Measurements from ENCODE around the gene PCLAF. TPM values are rescaled to one million over a fixed set of nuclear protein-coding genes. Genes with fewer than 3 reads are reported as not detected.

PCLAF gene
- total and polyA plus RNA-seq, 2 of the 4 experiments (the other 2 are of a cell fraction), result 12.9 to 60.5 TPM

DNA sequence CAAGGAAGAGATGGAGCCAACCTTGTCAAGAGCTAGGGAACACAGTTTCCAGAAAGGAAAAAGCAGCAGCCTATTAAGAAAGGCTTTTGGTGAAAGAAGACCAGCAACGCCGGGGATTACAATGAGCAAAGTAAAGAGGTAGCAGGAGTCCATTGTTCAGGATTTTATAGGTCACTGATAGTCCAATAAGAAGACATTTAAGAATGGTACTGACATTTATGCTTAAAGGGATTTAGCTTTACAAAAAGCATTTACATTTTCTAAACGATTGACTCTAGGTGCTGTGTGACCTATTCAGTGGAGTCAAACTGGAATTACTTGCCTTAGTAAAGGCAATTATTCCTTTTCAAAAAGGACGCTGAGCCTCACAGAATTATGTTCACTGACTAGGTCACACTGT, 66.0 kb downstream of the PCLAF start:
- TF ChIP-seq CEBPB (IDR thresholded peaks at IDR 0.05; ENCODE audit: low read depth, low read length) (no peak), MAFK (IDR thresholded peaks at IDR 0.05; ENCODE audit: low read depth, low read length) (no peak), RAD21 (IDR thresholded peaks at IDR 0.05; ENCODE audit: low read length) (no peak), MAZ (IDR thresholded peaks at IDR 0.05; ENCODE audit: borderline replicate concordance, low read depth, low read length) (no peak), RCOR1 (IDR thresholded peaks at IDR 0.05; ENCODE audit: insufficient replicate concordance, low read length) (no peak), CHD1 (IDR thresholded peaks at IDR 0.05; ENCODE audit: low read depth, low read length) (no peak), RFX5 (IDR thresholded peaks at IDR 0.05; ENCODE audit: low read depth, low read length) (no peak), POLR2A (IDR thresholded peaks at IDR 0.05; ENCODE audit: low read depth, low read length) (no peak), MXI1 (IDR thresholded peaks at IDR 0.05; ENCODE audit: borderline replicate concordance, low read depth, low read length) (no peak), SMC3 (IDR thresholded peaks at IDR 0.05; ENCODE audit: low read depth, low read length) (no peak), BHLHE40 (IDR thresholded peaks at IDR 0.05; ENCODE audit: low read depth, low read length) (no peak), NFE2L2 (IDR thresholded peaks at IDR 0.05; ENCODE audit: low read depth, low read length) (no peak), FOS (IDR thresholded peaks at IDR 0.05; ENCODE audit: low read depth, low read length) (no peak)
- TF ChIP-seq, protein P1, sequence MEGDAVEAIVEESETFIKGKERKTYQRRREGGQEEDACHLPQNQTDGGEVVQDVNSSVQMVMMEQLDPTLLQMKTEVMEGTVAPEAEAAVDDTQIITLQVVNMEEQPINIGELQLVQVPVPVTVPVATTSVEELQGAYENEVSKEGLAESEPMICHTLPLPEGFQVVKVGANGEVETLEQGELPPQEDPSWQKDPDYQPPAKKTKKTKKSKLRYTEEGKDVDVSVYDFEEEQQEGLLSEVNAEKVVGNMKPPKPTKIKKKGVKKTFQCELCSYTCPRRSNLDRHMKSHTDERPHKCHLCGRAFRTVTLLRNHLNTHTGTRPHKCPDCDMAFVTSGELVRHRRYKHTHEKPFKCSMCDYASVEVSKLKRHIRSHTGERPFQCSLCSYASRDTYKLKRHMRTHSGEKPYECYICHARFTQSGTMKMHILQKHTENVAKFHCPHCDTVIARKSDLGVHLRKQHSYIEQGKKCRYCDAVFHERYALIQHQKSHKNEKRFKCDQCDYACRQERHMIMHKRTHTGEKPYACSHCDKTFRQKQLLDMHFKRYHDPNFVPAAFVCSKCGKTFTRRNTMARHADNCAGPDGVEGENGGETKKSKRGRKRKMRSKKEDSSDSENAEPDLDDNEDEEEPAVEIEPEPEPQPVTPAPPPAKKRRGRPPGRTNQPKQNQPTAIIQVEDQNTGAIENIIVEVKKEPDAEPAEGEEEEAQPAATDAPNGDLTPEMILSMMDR (conservative IDR thresholded peaks at IDR 0.05; ENCODE audit: low read depth, low read length), result no peak
- TF ChIP-seq, protein P2, sequence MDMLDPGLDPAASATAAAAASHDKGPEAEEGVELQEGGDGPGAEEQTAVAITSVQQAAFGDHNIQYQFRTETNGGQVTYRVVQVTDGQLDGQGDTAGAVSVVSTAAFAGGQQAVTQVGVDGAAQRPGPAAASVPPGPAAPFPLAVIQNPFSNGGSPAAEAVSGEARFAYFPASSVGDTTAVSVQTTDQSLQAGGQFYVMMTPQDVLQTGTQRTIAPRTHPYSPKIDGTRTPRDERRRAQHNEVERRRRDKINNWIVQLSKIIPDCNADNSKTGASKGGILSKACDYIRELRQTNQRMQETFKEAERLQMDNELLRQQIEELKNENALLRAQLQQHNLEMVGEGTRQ (IDR thresholded peaks at IDR 0.05; ENCODE audit: low read depth, low read length), result no peak
- TF ChIP-seq, protein P3, sequence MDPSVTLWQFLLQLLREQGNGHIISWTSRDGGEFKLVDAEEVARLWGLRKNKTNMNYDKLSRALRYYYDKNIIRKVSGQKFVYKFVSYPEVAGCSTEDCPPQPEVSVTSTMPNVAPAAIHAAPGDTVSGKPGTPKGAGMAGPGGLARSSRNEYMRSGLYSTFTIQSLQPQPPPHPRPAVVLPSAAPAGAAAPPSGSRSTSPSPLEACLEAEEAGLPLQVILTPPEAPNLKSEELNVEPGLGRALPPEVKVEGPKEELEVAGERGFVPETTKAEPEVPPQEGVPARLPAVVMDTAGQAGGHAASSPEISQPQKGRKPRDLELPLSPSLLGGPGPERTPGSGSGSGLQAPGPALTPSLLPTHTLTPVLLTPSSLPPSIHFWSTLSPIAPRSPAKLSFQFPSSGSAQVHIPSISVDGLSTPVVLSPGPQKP (IDR thresholded peaks at IDR 0.05; ENCODE audit: borderline replicate concordance, low read depth, low read length), result no peak
- no peak for ATAC-seq (ENCODE audit: low read depth)
- no peak overlapping the region for H2BK15ac ChIP-seq (ENCODE audit: low read depth, low read length)

More for the DNA sequence above, 66.0 kb downstream of the PCLAF start:
- no TSS peak for BruUV-seq (replicated peaks)
- H2AFZ ChIP-seq (replicated peaks; ENCODE audit: low read length, poor library complexity), result no peak overlapping the region
- intact Hi-C loops (cut with micrococcal nuclease), result no loop called here
- H3K36me3 ChIP-seq (ENCODE audit: control insufficient read depth, insufficient read depth, low read length), result no peaks in the 10 kb centered on the region
- H3K18ac ChIP-seq (ENCODE audit: low read depth, low read length), result no peak overlapping the region
- no peak overlapping the region for H4K91ac ChIP-seq (ENCODE audit: insufficient read depth, low read depth, low read length)
- H3K4ac ChIP-seq (ENCODE audit: low read depth, low read length), result no peak overlapping the region
- H4K5ac ChIP-seq (ENCODE audit: low read depth, low read length), result no peak overlapping the region
- H3K9ac ChIP-seq (ENCODE audit: low read depth, low read length), result no peak overlapping the region
- no peak overlapping the region for H3K4me3 ChIP-seq (ENCODE audit: insufficient read depth, low read depth, low read length)
- no peak overlapping the region for H2AK5ac ChIP-seq (ENCODE audit: low read depth, low read length)
- no peak overlapping the region for H3K14ac ChIP-seq (replicated peaks; ENCODE audit: low read depth, low read length)
- no peak overlapping the region for H3K56ac ChIP-seq (ENCODE audit: extremely low read depth, insufficient read depth, low read length)
- ChIA-PET CTCF (interaction anchor here (0.5 kb wide), 1 partner anchor 47 kb away, joined by 5 read pairs; no protein-coding TSS in a partner anchor), POLR2A (ENCODE audit: unreplicated experiment) (no interaction called here)
- dilution Hi-C loops (cut with HindIII; ENCODE audit: low sequenced_read_pairs, unreplicated experiment), result no loop called here
- no peak overlapping the region for H2BK120ac ChIP-seq (ENCODE audit: low read depth, low read length)
- H2BK20ac ChIP-seq (ENCODE audit: low read depth, low read length), result no peak overlapping the region
- H4K8ac ChIP-seq (ENCODE audit: low read depth in 2 of 2, low read length in 2 of 2), result no peak overlapping the region
- H3K27me3 ChIP-seq (ENCODE audit: control insufficient read depth, insufficient read depth, low read length), result no peaks in the 10 kb centered on the region
- no peak overlapping the region for H3K27ac ChIP-seq (ENCODE audit: insufficient read depth, low read length)
- peaks cover 35% of the 10 kb centered on the region; the same call in 1 of the 2 replicates for H4K20me1 ChIP-seq (ENCODE audit: insufficient read depth, low read length)
- WGBS, 2 experiments (ENCODE audit: extremely low coverage in 2 of 2, insufficient read length in 1 of 2), result no CpG with 5 or more reads among the region's 4 CpGs
- H2BK5ac ChIP-seq (ENCODE audit: low read depth, low read length, poor library complexity, severe bottlenecking), result no peak overlapping the region
- 0 out of 2 replicates have a peak overlapping the region, but pooled peaks have one; percentile 23 for H3K23ac ChIP-seq (ENCODE audit: low read depth, low read length)
- peaks cover 11% of the 10 kb centered on the region for H3K9me1 ChIP-seq (ENCODE audit: insufficient read depth, low read length)
- in situ Hi-C loops (cut with MboI; ENCODE audit: low sequenced_read_pairs), result no loop called here
- H2AK9ac ChIP-seq (replicated peaks; ENCODE audit: low read depth, low read length, poor library complexity), result no peak overlapping the region
- H3K4me2 ChIP-seq (ENCODE audit: low read depth, low read length), result no peak overlapping the region
- H3K4me1 ChIP-seq (ENCODE audit: control insufficient read depth, insufficient read depth, low read length), result peaks cover 2% of the 10 kb centered on the region
- H3K9me3 ChIP-seq (ENCODE audit: control insufficient read depth, insufficient read depth, low read length), result no peaks in the 10 kb centered on the region
- peaks cover 34 to 51% of the 10 kb centered on the region in 2 experiments for H3K79me1 ChIP-seq (ENCODE audit: low read depth in 1 of 2, low read length in 2 of 2)
- no peak for DNase-seq
